GM23338 (cell line): ENCODE results near the gene CANX. TPM values are rescaled to one million over a fixed set of nuclear protein-coding genes. Genes with fewer than 3 reads are reported as not detected.

Experiments used
- ATAC-seq: fragments of 200-7000 bp; cut with Tn5 transposase; 3 replicates; pipeline ENCODE4 v1.9.1; 2020
- DNase-seq: peaks from one replicate; pipeline ENCODE4 v3.0.0-alpha.2; 2015; ENCODE audit warnings: low spot score
- H2AFZ ChIP-seq: fragments of 200-600 bp; sonication (generic); 2 replicates; pipeline ENCODE4 v1.8.0; 2016; ENCODE audit warnings: antibody characterized with exemption, mild to moderate bottlenecking, moderate library complexity
- H3F3A ChIP-seq: fragments of 200-600 bp; sonication (generic); replicated peaks from 2 replicates; pipeline ENCODE4 v1.8.0; 2017; ENCODE audit warnings: antibody characterized with exemption, mixed run types, low read depth
- H3K27ac ChIP-seq: fragments of 200-600 bp; sonication (generic); 2 replicates; pipeline ENCODE4 v1.6.1; 2016; ENCODE audit warnings: low read depth
- H3K27me3 ChIP-seq: fragments of 200-600 bp; sonication (generic); 2 replicates; pipeline ENCODE4 v1.8.0; 2016; ENCODE audit warnings: mild to moderate bottlenecking, mixed run types, moderate library complexity; ENCODE audit not compliant: insufficient read depth
- H3K36me3 ChIP-seq: fragments of 200-600 bp; sonication (generic); 2 replicates; pipeline ENCODE4 v1.8.0; 2016; ENCODE audit warnings: mild to moderate bottlenecking; ENCODE audit not compliant: insufficient read depth
- H3K4me1 ChIP-seq: fragments of 200-600 bp; sonication (generic); 2 replicates; pipeline ENCODE4 v1.8.0; 2016; ENCODE audit warnings: mild to moderate bottlenecking, moderate library complexity; ENCODE audit not compliant: insufficient read depth
- H3K4me2 ChIP-seq: fragments of 200-600 bp; sonication (generic); 2 replicates; pipeline ENCODE4 v1.7.1; 2017; ENCODE audit warnings: mixed run types
- H3K4me3 ChIP-seq: fragments of 200-600 bp; sonication (generic); 2 replicates; pipeline ENCODE4 v1.6.1; 2016; ENCODE audit warnings: mixed run types
- H3K79me2 ChIP-seq: fragments of 200-600 bp; sonication (generic); replicated peaks from 2 replicates; pipeline ENCODE4 v1.8.0; 2017; ENCODE audit warnings: mild to moderate bottlenecking; ENCODE audit not compliant: insufficient read depth
- H3K9me2 ChIP-seq: fragments of 200-600 bp; sonication (generic); 2 replicates; pipeline ENCODE4 v1.8.0; 2017; ENCODE audit not compliant: insufficient read depth
- H4K20me1 ChIP-seq: fragments of 200-600 bp; sonication (generic); replicated peaks from 2 replicates; pipeline ENCODE4 v1.8.0; 2017; ENCODE audit warnings: mild to moderate bottlenecking; ENCODE audit not compliant: insufficient read depth
- H3K27ac Mint-ChIP-seq: 2 replicates; pipeline ENCODE4 v1.8.0; 2020; ENCODE audit warnings: inconsistent platforms, mild to moderate bottlenecking, moderate library complexity, mixed read lengths
- H3K27me3 Mint-ChIP-seq: 3 replicates; pipeline ENCODE4 v1.8.0; 2022; ENCODE audit warnings: low read depth, mild to moderate bottlenecking, moderate library complexity, mixed read lengths, inconsistent platforms; ENCODE audit not compliant: insufficient read depth, poor library complexity
- H3K36me3 Mint-ChIP-seq: 3 replicates; pipeline ENCODE4 v1.8.0; 2021; ENCODE audit warnings: low read depth, mild to moderate bottlenecking, inconsistent platforms, moderate library complexity, mixed read lengths
- H3K4me1 Mint-ChIP-seq: 3 replicates; pipeline ENCODE4 v1.8.0; 2020; ENCODE audit warnings: mild to moderate bottlenecking, inconsistent platforms, mixed read lengths
- H3K4me3 Mint-ChIP-seq: 3 replicates; pipeline ENCODE4 v1.8.0; 2021; ENCODE audit warnings: moderate library complexity, mild to moderate bottlenecking, inconsistent platforms, mixed read lengths
- H3K9me3 Mint-ChIP-seq: 3 replicates; pipeline ENCODE4 v1.8.0; 2020; ENCODE audit warnings: moderate library complexity, mild to moderate bottlenecking, inconsistent platforms, mixed read lengths
- CREB1 ChIP-seq: fragments of 250-450 bp; sonication (Bioruptor Pico); IDR thresholded peaks from 2 replicates; pipeline ENCODE4 v1.5.0; 2020; ENCODE audit warnings: low read depth, mild to moderate bottlenecking, moderate library complexity
- EZH2 ChIP-seq: fragments of 200-600 bp; sonication (generic); IDR thresholded peaks from one replicate; pipeline ENCODE4 v1.8.0; 2017; ENCODE audit warnings: antibody characterized with exemption, mild to moderate bottlenecking, low read depth; ENCODE audit not compliant: unreplicated experiment
- EZH2phosphoT487 ChIP-seq: fragments of 200-600 bp; sonication (generic); IDR thresholded peaks from one replicate; pipeline ENCODE4 v1.8.1; 2018; ENCODE audit warnings: antibody characterized with exemption; ENCODE audit not compliant: unreplicated experiment
- JUNB ChIP-seq: IDR thresholded peaks from one replicate; pipeline ENCODE4 v1.6.1; 2016; ENCODE audit warnings: antibody characterized with exemption; ENCODE audit not compliant: unreplicated experiment
- NANOG ChIP-seq: IDR thresholded peaks from 2 replicates; pipeline ENCODE4 v1.6.1; 2016; ENCODE audit warnings: antibody characterized with exemption, borderline replicate concordance
- POLR2AphosphoS5 ChIP-seq: IDR thresholded peaks from 2 replicates; pipeline ENCODE4 v1.6.1; 2016; ENCODE audit warnings: antibody characterized with exemption, low read depth
- STAT1 ChIP-seq: IDR thresholded peaks from one replicate; pipeline ENCODE4 v1.6.1; 2016; ENCODE audit warnings: antibody characterized with exemption; ENCODE audit not compliant: unreplicated experiment
- ZNF331 ChIP-seq: fragments of 250-450 bp; sonication (Bioruptor Pico); IDR thresholded peaks from 2 replicates; pipeline ENCODE4 v1.5.0; 2020; ENCODE audit warnings: low read depth, mild to moderate bottlenecking, moderate library complexity
- polyA plus RNA-seq: library from polyadenylated mRNA; unstranded; fragments of >200 nt; fragmentation: Nextera tagmentation; extraction: Ambion mirVana; gene quantifications from 2 replicates; pipeline ENCODE4 v1.2.1, GENCODE V29; 2016
- total RNA-seq: library from RNA; depleted of rRNA; stranded (reverse); fragments of >200 nt; shearing (Covaris generic); gene quantifications from 2 replicates; pipeline ENCODE4 v1.2.3, GENCODE V29; 2014
- TF ChIP-seq, protein P1 (sequence below): IDR thresholded peaks from 2 replicates; pipeline ENCODE4 v1.6.1; 2016; ENCODE audit warnings: antibody characterized with exemption

CANX gene
- total and polyA plus RNA-seq, 2 experiments from 2014 or later: 177 to 530 TPM

DNA sequence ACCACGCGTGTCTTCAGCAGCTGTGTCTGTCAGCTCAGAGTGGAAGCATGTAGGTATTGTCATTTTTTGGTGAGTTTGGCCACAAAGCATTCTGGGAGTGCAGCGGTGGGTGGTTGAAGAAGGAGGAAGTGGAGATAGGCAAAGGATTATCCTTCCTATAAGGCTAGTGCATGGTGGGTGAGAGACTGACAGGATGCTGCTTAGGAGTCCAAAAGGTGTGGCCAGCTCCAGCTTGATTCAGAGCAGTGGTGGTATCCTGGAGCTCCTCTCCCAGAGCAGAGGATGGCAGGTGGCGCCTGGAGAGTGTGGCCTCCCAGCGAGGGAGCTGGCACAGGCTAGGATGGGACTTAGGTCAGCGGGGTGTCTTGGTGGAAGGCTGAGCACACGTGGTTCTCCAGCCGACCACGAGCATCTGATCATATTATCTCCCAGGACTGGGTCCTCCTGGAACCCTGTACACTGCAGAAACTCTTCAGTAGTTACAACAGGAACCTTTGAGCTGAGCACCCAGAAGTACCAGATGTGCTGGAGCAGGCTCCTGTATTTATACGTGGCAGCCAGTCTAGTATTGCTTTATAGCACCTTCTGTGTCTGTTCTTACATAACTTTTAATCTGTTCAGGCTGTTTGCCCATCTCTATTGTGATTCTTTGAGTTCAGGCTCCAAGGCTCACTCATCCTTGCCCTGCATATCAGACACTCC, 63.5 kb downstream of the CANX start (continued):
- TF ChIP-seq STAT1 (no peak), ZNF331 (CRISPR knock-in tag) (no peak), EZH2phosphoT487 (no peak), JUNB (no peak), NANOG (no peak), CREB1 (CRISPR knock-in tag) (no peak)
- TF ChIP-seq, protein P1, sequence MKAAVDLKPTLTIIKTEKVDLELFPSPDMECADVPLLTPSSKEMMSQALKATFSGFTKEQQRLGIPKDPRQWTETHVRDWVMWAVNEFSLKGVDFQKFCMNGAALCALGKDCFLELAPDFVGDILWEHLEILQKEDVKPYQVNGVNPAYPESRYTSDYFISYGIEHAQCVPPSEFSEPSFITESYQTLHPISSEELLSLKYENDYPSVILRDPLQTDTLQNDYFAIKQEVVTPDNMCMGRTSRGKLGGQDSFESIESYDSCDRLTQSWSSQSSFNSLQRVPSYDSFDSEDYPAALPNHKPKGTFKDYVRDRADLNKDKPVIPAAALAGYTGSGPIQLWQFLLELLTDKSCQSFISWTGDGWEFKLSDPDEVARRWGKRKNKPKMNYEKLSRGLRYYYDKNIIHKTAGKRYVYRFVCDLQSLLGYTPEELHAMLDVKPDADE: no peak

GRCh38 chr5:179762781-179763176, 64.0 kb downstream of the CANX start:
- Mint-ChIP-seq H3K27me3 (peaks cover 2% of the 10 kb centered on the region), H3K4me3 (no peak overlapping the region), H3K9me3 (no peaks in the 10 kb centered on the region; the same call in 2 of the 3 replicates), H3K36me3 (peaks cover 26% of the 10 kb centered on the region), H3K4me1 (peaks cover 47% of the 10 kb centered on the region), H3K27ac (peak overlapping the region; percentile 86)
- Histone ChIP-seq H2AFZ (no peak overlapping the region), H3K36me3 (peaks cover 13% of the 10 kb centered on the region), H3K27ac (peak overlapping the region; percentile 73), H3K4me3 (no peak overlapping the region), H3K27me3 (no peaks in the 10 kb centered on the region), H3K9me2 (no peaks in the 10 kb centered on the region), H3K4me1 (peaks cover 13% of the 10 kb centered on the region; the same call in 1 of the 2 replicates), H3F3A (peaks cover 17% of the 10 kb centered on the region; the same call in 1 of the 2 replicates), H4K20me1 (peaks cover 52% of the 10 kb centered on the region), H3K79me2 (peaks cover 82% of the 10 kb centered on the region), H3K4me2 (no peak overlapping the region)
- TF ChIP-seq, protein P1: no peak
- TF ChIP-seq EZH2 (no peak), CREB1 (CRISPR knock-in tag) (no peak), POLR2AphosphoS5 (no peak)
- DNase-seq: no peak
- no peak; the same call in 1 of the 3 replicates for ATAC-seq
